Measurements from ENCODE around the gene S100A6.

S100A6 gene

DNA sequence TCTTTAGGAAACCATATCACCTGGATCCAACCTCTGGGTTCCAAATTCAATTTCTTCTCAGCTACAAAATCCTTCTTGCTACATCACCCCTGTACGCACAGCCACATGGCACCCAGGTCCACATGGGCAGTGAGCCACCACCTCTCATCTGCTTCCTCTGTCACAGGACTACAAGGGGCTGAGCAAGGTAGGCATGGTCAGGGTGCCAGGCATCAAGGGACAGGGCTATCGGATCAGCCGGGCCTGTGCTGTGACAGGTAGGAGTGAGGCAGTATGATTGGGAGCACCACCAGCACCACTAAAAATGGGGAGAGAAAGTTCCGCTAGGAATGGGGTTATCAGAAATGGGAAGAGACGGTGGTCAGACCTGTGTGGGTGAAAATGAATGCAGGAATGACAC is 29.4 kb downstream of the S100A6 start:
- H3K4me2 ChIP-seq (ENCODE audit: low read length), result no peak overlapping the region
- no peaks in the 10 kb centered on the region for H3K36me3 ChIP-seq (ENCODE audit: insufficient read depth, low read length)
- H3F3A ChIP-seq (ENCODE audit: insufficient read depth, low read length), result no peaks in the 10 kb centered on the region
- TF ChIP-seq, protein P1, sequence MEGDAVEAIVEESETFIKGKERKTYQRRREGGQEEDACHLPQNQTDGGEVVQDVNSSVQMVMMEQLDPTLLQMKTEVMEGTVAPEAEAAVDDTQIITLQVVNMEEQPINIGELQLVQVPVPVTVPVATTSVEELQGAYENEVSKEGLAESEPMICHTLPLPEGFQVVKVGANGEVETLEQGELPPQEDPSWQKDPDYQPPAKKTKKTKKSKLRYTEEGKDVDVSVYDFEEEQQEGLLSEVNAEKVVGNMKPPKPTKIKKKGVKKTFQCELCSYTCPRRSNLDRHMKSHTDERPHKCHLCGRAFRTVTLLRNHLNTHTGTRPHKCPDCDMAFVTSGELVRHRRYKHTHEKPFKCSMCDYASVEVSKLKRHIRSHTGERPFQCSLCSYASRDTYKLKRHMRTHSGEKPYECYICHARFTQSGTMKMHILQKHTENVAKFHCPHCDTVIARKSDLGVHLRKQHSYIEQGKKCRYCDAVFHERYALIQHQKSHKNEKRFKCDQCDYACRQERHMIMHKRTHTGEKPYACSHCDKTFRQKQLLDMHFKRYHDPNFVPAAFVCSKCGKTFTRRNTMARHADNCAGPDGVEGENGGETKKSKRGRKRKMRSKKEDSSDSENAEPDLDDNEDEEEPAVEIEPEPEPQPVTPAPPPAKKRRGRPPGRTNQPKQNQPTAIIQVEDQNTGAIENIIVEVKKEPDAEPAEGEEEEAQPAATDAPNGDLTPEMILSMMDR (IDR thresholded peaks at IDR 0.05; ENCODE audit: low read length), result no peak
- TF ChIP-seq EZH2 (IDR thresholded peaks at IDR 0.05; ENCODE audit: borderline replicate concordance, low read length), result no peak
- no peaks in the 10 kb centered on the region for H3K9me2 ChIP-seq (ENCODE audit: low read depth, low read length)
- H3K4me1 ChIP-seq (ENCODE audit: insufficient read depth, low read length, severe bottlenecking), result peaks cover 3% of the 10 kb centered on the region
- no peak overlapping the region for H2AFZ ChIP-seq (ENCODE audit: low read length)
- H4K20me1 ChIP-seq (ENCODE audit: insufficient read depth, low read length), result no peaks in the 10 kb centered on the region
- no peaks in the 10 kb centered on the region for H3K27me3 ChIP-seq (ENCODE audit: insufficient read depth, low read length)
- no peaks in the 10 kb centered on the region for H3K79me2 ChIP-seq (ENCODE audit: insufficient read depth, low read length)
- H3K9ac ChIP-seq (ENCODE audit: low read length), result no peak overlapping the region
- H3K9me3 ChIP-seq (ENCODE audit: low read length), result no peaks in the 10 kb centered on the region
- H3K4me3 ChIP-seq (ENCODE audit: low read depth, low read length, poor library complexity, severe bottlenecking), result no peak overlapping the region
- no peak overlapping the region for H3K27ac ChIP-seq (ENCODE audit: low read depth, low read length, poor library complexity, severe bottlenecking)

GRCh38 chr1:153505576-153505975 is 30.2 kb downstream of the S100A6 start:
- no peak overlapping the region for H3K4me2 ChIP-seq (ENCODE audit: low read length)
- H3K27me3 ChIP-seq (ENCODE audit: insufficient read depth, low read length), result no peaks in the 10 kb centered on the region
- H2AFZ ChIP-seq (ENCODE audit: low read length), result no peak overlapping the region
- TF ChIP-seq EZH2 (IDR thresholded peaks at IDR 0.05; ENCODE audit: borderline replicate concordance, low read length), result no peak
- TF ChIP-seq, protein P1 (IDR thresholded peaks at IDR 0.05; ENCODE audit: low read length), result no peak
- H3F3A ChIP-seq (ENCODE audit: insufficient read depth, low read length), result no peaks in the 10 kb centered on the region
- H3K9me2 ChIP-seq (ENCODE audit: low read depth, low read length), result no peaks in the 10 kb centered on the region
- H3K4me3 ChIP-seq (ENCODE audit: low read depth, low read length, poor library complexity, severe bottlenecking), result no peak overlapping the region
- no peaks in the 10 kb centered on the region for H3K36me3 ChIP-seq (ENCODE audit: insufficient read depth, low read length)
- H3K4me1 ChIP-seq (ENCODE audit: insufficient read depth, low read length, severe bottlenecking), result no peaks in the 10 kb centered on the region
- no peak overlapping the region for H3K27ac ChIP-seq (ENCODE audit: low read depth, low read length, poor library complexity, severe bottlenecking)
- no peaks in the 10 kb centered on the region for H4K20me1 ChIP-seq (ENCODE audit: insufficient read depth, low read length)
- H3K9me3 ChIP-seq (ENCODE audit: low read length), result no peaks in the 10 kb centered on the region
- H3K79me2 ChIP-seq (ENCODE audit: insufficient read depth, low read length), result no peaks in the 10 kb centered on the region
- no peak overlapping the region for H3K9ac ChIP-seq (ENCODE audit: low read length)

DNA sequence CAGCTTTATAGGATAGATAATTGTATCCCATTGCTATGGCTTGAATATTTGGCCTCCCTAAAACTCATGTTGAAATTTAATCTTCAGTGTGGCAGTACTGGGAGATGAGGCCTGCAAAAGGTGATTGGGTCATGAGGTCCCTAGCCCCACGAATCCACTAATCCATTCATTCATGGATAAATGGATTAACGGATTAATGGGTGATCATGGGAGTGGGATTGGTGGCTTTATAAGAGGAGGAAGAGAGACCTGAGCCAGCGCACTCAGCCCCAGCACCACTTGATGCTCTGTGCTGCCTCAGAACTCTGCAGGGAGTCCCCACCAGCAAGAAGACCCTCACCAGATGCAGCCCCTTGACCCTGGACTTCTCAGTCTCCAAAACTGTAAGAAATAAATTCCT is 32.0 kb downstream of the S100A6 start:
- H3F3A ChIP-seq (ENCODE audit: insufficient read depth, low read length), result no peaks in the 10 kb centered on the region
- H3K27ac ChIP-seq (ENCODE audit: low read depth, low read length, poor library complexity, severe bottlenecking), result no peak overlapping the region
- H3K4me3 ChIP-seq (ENCODE audit: low read depth, low read length, poor library complexity, severe bottlenecking), result no peak overlapping the region
- H3K79me2 ChIP-seq (ENCODE audit: insufficient read depth, low read length), result no peaks in the 10 kb centered on the region
- H3K4me1 ChIP-seq (ENCODE audit: insufficient read depth, low read length, severe bottlenecking), result no peaks in the 10 kb centered on the region
- no peak overlapping the region for H2AFZ ChIP-seq (ENCODE audit: low read length)
- TF ChIP-seq, protein P1 (IDR thresholded peaks at IDR 0.05; ENCODE audit: low read length), result no peak
- no peak for TF ChIP-seq EZH2 (IDR thresholded peaks at IDR 0.05; ENCODE audit: borderline replicate concordance, low read length)
- no peak overlapping the region for H3K9ac ChIP-seq (ENCODE audit: low read length)
- H3K36me3 ChIP-seq (ENCODE audit: insufficient read depth, low read length), result no peaks in the 10 kb centered on the region
- H3K9me2 ChIP-seq (ENCODE audit: low read depth, low read length), result no peaks in the 10 kb centered on the region
- no peaks in the 10 kb centered on the region for H3K27me3 ChIP-seq (ENCODE audit: insufficient read depth, low read length)
- no peak overlapping the region for H3K4me2 ChIP-seq (ENCODE audit: low read length)
- no peaks in the 10 kb centered on the region for H3K9me3 ChIP-seq (ENCODE audit: low read length)
- H4K20me1 ChIP-seq (ENCODE audit: insufficient read depth, low read length), result no peaks in the 10 kb centered on the region
